Neural cell (in vitro differentiated cells): ENCODE results near the gene GAL3ST3. TPM values are rescaled to one million over a fixed set of nuclear protein-coding genes. Genes with fewer than 3 reads are reported as not detected.

Source experiments
- H2AFZ ChIP-seq: fragments of 200-600, 300-800 bp; sonication (generic), shearing (Covaris generic); 2 replicates; pipeline ENCODE4 v1.6.0; 2014; ENCODE audit warnings: low read depth, mild to moderate bottlenecking, antibody characterized with exemption, low read length, moderate library complexity
- H3F3A ChIP-seq: fragments of 200-600 bp; shearing (Covaris generic); 2 replicates; pipeline ENCODE4 v1.6.1; 2016; ENCODE audit warnings: mild to moderate bottlenecking, moderate library complexity, mixed read lengths, antibody characterized with exemption, low read length; ENCODE audit not compliant: insufficient read depth, poor library complexity, severe bottlenecking
- H3K27ac ChIP-seq: fragments of 200-600, 300-800 bp; sonication (generic), shearing (Covaris generic); 2 replicates; pipeline ENCODE4 v1.5.1; 2014; ENCODE audit warnings: mild to moderate bottlenecking, low read length, moderate library complexity
- H3K27me3 ChIP-seq: fragments of 300-800, 200-600 bp; sonication (generic), shearing (Covaris generic); 2 replicates; pipeline ENCODE4 v1.6.0; 2014; ENCODE audit warnings: mild to moderate bottlenecking, low read depth, low read length, moderate library complexity; ENCODE audit not compliant: insufficient read depth
- H3K36me3 ChIP-seq: fragments of 300-800, 200-600 bp; sonication (generic), shearing (Covaris generic); 2 replicates; pipeline ENCODE4 v1.5.1; 2014; ENCODE audit warnings: mild to moderate bottlenecking, antibody characterized with exemption, low read length, moderate library complexity; ENCODE audit not compliant: insufficient read depth
- H3K4me2 ChIP-seq: fragments of 300-800, 200-600 bp; sonication (generic), shearing (Covaris generic); 2 replicates; pipeline ENCODE4 v1.6.0; 2014; ENCODE audit warnings: mild to moderate bottlenecking, low read length
- H3K4me3 ChIP-seq: fragments of 300-800, 200-600 bp; sonication (generic), shearing (Covaris generic); 2 replicates; pipeline ENCODE4 v1.5.1; 2014; ENCODE audit warnings: mild to moderate bottlenecking, low read length, moderate library complexity
- H3K79me2 ChIP-seq: fragments of 200-600 bp; shearing (Covaris generic); replicated peaks from 2 replicates; pipeline ENCODE4 v1.6.0; 2014; ENCODE audit warnings: mild to moderate bottlenecking, low read length, moderate library complexity; ENCODE audit not compliant: insufficient read depth
- H3K9ac ChIP-seq: fragments of 300-800, 200-600 bp; sonication (generic), shearing (Covaris generic); 2 replicates; pipeline ENCODE4 v1.6.1; 2016; ENCODE audit warnings: mild to moderate bottlenecking, low read length, mixed read lengths
- H3K9me2 ChIP-seq: fragments of 200-600 bp; shearing (Covaris generic); 2 replicates; pipeline ENCODE4 v1.6.1; 2016; ENCODE audit warnings: mild to moderate bottlenecking, low read length, mixed read lengths; ENCODE audit not compliant: insufficient read depth
- H3K9me3 ChIP-seq: fragments of 200-600, 300-800 bp; sonication (generic), shearing (Covaris generic); 2 replicates; pipeline ENCODE4 v1.6.1; 2016; ENCODE audit warnings: mild to moderate bottlenecking, mixed run types, low read length, moderate library complexity, mixed read lengths
- H4K20me1 ChIP-seq: fragments of 200-600 bp; shearing (Covaris generic); 2 replicates; pipeline ENCODE4 v1.6.1; 2016; ENCODE audit warnings: mild to moderate bottlenecking, mixed run types; ENCODE audit not compliant: insufficient read depth
- CTCF ChIP-seq: fragments of 450-650 bp; IDR thresholded peaks from 2 replicates; pipeline ENCODE4 v1.5.1; 2014; ENCODE audit warnings: antibody characterized with exemption, mild to moderate bottlenecking, moderate library complexity; ENCODE audit not compliant: poor library complexity, severe bottlenecking
- EP300 ChIP-seq: fragments of 450-650 bp; conservative IDR thresholded peaks from 2 replicates; pipeline ENCODE4 v1.6.1; 2014; ENCODE audit warnings: antibody characterized with exemption, mild to moderate bottlenecking, moderate library complexity; ENCODE audit not compliant: poor library complexity, severe bottlenecking
- EZH2 ChIP-seq: fragments of 200-600, 300-800 bp; shearing (Covaris generic), sonication (generic); IDR thresholded peaks from 2 replicates; pipeline ENCODE4 v1.6.1; 2014; ENCODE audit warnings: antibody characterized with exemption, low read length, borderline replicate concordance, mild to moderate bottlenecking; ENCODE audit not compliant: insufficient read depth, poor library complexity, severe bottlenecking
- MXI1 ChIP-seq: fragments of 450-650 bp; conservative IDR thresholded peaks from 2 replicates; pipeline ENCODE4 v1.6.1; 2014; ENCODE audit warnings: antibody characterized with exemption, mild to moderate bottlenecking; ENCODE audit not compliant: poor library complexity, severe bottlenecking
- POLR2AphosphoS5 ChIP-seq: IDR thresholded peaks from 2 replicates; pipeline ENCODE4 v1.6.1; 2012
- RAD21 ChIP-seq: fragments of 450-650 bp; conservative IDR thresholded peaks from 2 replicates; pipeline ENCODE4 v1.6.1; 2014; ENCODE audit warnings: antibody characterized with exemption, mild to moderate bottlenecking, moderate library complexity
- REST ChIP-seq: IDR thresholded peaks from 2 replicates; pipeline ENCODE4 v1.6.1; 2012; ENCODE audit warnings: borderline replicate concordance
- SMC3 ChIP-seq: fragments of 450-650 bp; conservative IDR thresholded peaks from 2 replicates; pipeline ENCODE4 v1.6.1; 2014; ENCODE audit warnings: antibody characterized with exemption, mild to moderate bottlenecking, moderate library complexity; ENCODE audit not compliant: poor library complexity
- TAF1 ChIP-seq: IDR thresholded peaks from 2 replicates; pipeline ENCODE4 v1.6.1; 2012; ENCODE audit warnings: low read depth
- polyA plus RNA-seq: library from polyadenylated mRNA; depleted of rRNA; stranded (reverse); fragments of >200 nt; gene quantifications from 2 replicates; pipeline ENCODE4 v1.2.3, GENCODE V29; 2014

Gene GAL3ST3
- polyA plus RNA-seq, 1 donor from 2014 or later: 17.2 TPM

- Histone ChIP-seq H3F3A (peaks cover 4% of the 10 kb centered on the region), H3K9me3 (no peaks in the 10 kb centered on the region), H3K27me3 (no peaks in the 10 kb centered on the region), H3K4me2 (no peak overlapping the region), H3K9me2 (no peaks in the 10 kb centered on the region), H3K27ac (no peak overlapping the region), H4K20me1 (no peaks in the 10 kb centered on the region), H3K79me2 (peaks cover 24% of the 10 kb centered on the region), H3K9ac (no peak overlapping the region), H3K4me3 (no peak overlapping the region), H2AFZ (no peak overlapping the region), H3K36me3 (peaks cover 14% of the 10 kb centered on the region)
- peak; percentile 84 for TF ChIP-seq CTCF
- TF ChIP-seq EP300: no peak
- TF ChIP-seq EZH2: no peak
- TF ChIP-seq RAD21: peak; percentile 61
- peak; percentile 64 for TF ChIP-seq SMC3
- TF ChIP-seq MXI1: no peak
- no peak for TF ChIP-seq POLR2AphosphoS5
- no peak for TF ChIP-seq TAF1
- no peak for TF ChIP-seq REST
Observed at GRCh38 chr11:66068154-66068821, 19.3 kb upstream of the GAL3ST3 start.

GRCh38 chr11:66067640-66068039, 18.7 kb upstream of the GAL3ST3 start:
- no peak overlapping the region for H3K4me3 ChIP-seq
- TF ChIP-seq RAD21 (no peak), TAF1 (no peak), POLR2AphosphoS5 (no peak), EZH2 (no peak), EP300 (no peak), SMC3 (no peak), CTCF (no peak), REST (no peak), MXI1 (no peak)
- peaks cover 18% of the 10 kb centered on the region for H3K79me2 ChIP-seq
- no peaks in the 10 kb centered on the region for H3K9me2 ChIP-seq
- H3F3A ChIP-seq: peaks cover 4% of the 10 kb centered on the region
- no peaks in the 10 kb centered on the region for H3K9me3 ChIP-seq
- no peak overlapping the region for H3K4me2 ChIP-seq
- H4K20me1 ChIP-seq: no peaks in the 10 kb centered on the region
- H3K27ac ChIP-seq: no peak overlapping the region
- peaks cover 14% of the 10 kb centered on the region for H3K36me3 ChIP-seq
- H2AFZ ChIP-seq: no peak overlapping the region
- no peak overlapping the region for H3K9ac ChIP-seq
- H3K27me3 ChIP-seq: no peaks in the 10 kb centered on the region
